Natural killer cell treated with Interleukin-12 subunit alpha and Interleukin-12 subunit beta and Interleukin-15 and Interleukin-18, amount 100 ng/mL, for 72 hours (primary cell): ENCODE data around the gene RIMS4. TPM values are rescaled to one million over a fixed set of nuclear protein-coding genes. Genes with fewer than 3 reads are reported as not detected.
"Not testable (repeated sequence)": the region's sequence is repeated elsewhere in the genome, so short reads cannot be mapped to it uniquely, and the experiment has no call there.

Experiments used
- ATAC-seq, 2 donors: fragments of 150-1000 bp; cut with Tn5 transposase in 1 of 2; sonication (Bioruptor Pico), chemical (Tn5 transposase) in 1 of 2; 2 replicates each; pipeline ENCODE4 v1.10.0; 2021
- DNase-seq: peaks from one replicate; pipeline ENCODE4 v3.0.0; 2022; ENCODE audit warnings: low spot score
- H3K27ac Mint-ChIP-seq, 2 donors: 1 replicate in 1 of 2; 2 replicates in 1 of 2; pipeline ENCODE4 v1.8.0; 2022; ENCODE audit warnings: mixed read lengths in 2 of 2, mild to moderate bottlenecking in 1 of 2, moderate library complexity in 1 of 2
- H3K27me3 Mint-ChIP-seq, 2 donors: 1 replicate in 1 of 2; 2 replicates in 1 of 2; pipeline ENCODE4 v1.8.0; 2022; ENCODE audit warnings: mixed read lengths in 2 of 2
- H3K36me3 Mint-ChIP-seq: one replicate; pipeline ENCODE4 v1.8.0; 2022; ENCODE audit warnings: mixed read lengths
- H3K4me1 Mint-ChIP-seq, 2 donors: 1 replicate in 1 of 2; 2 replicates in 1 of 2; pipeline ENCODE4 v1.8.0; 2022; ENCODE audit warnings: low read depth in 2 of 2, mixed read lengths in 2 of 2, mild to moderate bottlenecking in 1 of 2
- H3K4me3 Mint-ChIP-seq: one replicate; pipeline ENCODE4 v1.8.0; 2022; ENCODE audit warnings: mixed read lengths
- H3K9me3 Mint-ChIP-seq: 2 replicates; pipeline ENCODE4 v1.8.0; 2022; ENCODE audit warnings: mixed read lengths
- total RNA-seq, 2 donors: library from RNA; stranded (reverse); gene quantifications; one replicate each; pipeline ENCODE4 v1.2.3, GENCODE V29; 2022

The RIMS4 gene
- total RNA-seq, 2 donors from 2014 or later = not detected

- DNase-seq (no peak), ATAC-seq (no peak)
- no peak overlapping the region for H3K4me3 Mint-ChIP-seq
- peaks cover 4% of the 10 kb centered on the region for H3K36me3 Mint-ChIP-seq
- H3K9me3 Mint-ChIP-seq = no peaks in the 10 kb centered on the region
- H3K27me3 Mint-ChIP-seq = peaks cover 23 to 26% of the 10 kb centered on the region in 2 donors
- H3K27ac Mint-ChIP-seq = no peak overlapping the region
- peaks cover 0 to 7% of the 10 kb centered on the region in 2 donors for H3K4me1 Mint-ChIP-seq
Measured at GRCh38 chr20:44838521-44838920, 28.2 kb upstream of the RIMS4 start.

GRCh38 chr20:44837946-44838345, 27.6 kb upstream of the RIMS4 start:
- DNase-seq (no peak), ATAC-seq (no peak)
- H3K27ac Mint-ChIP-seq = no peak overlapping the region
- H3K4me1 Mint-ChIP-seq = peaks cover 0 to 7% of the 10 kb centered on the region in 2 donors
- H3K27me3 Mint-ChIP-seq = peaks cover 19 to 27% of the 10 kb centered on the region in 2 donors
- H3K4me3 Mint-ChIP-seq = no peak overlapping the region
- H3K36me3 Mint-ChIP-seq = peaks cover 4% of the 10 kb centered on the region
- H3K9me3 Mint-ChIP-seq = no peaks in the 10 kb centered on the region

GRCh38 chr20:44836601-44837120, 26.3 kb upstream of the RIMS4 start:
- peaks cover 4% of the 10 kb centered on the region for H3K36me3 Mint-ChIP-seq
- H3K4me1 Mint-ChIP-seq = peaks cover 0 to 7% of the 10 kb centered on the region in 2 donors
- no peak overlapping the region for H3K27ac Mint-ChIP-seq
- DNase-seq (no peak), ATAC-seq (no peak)
- H3K9me3 Mint-ChIP-seq = no peaks in the 10 kb centered on the region
- peaks cover 18 to 33% of the 10 kb centered on the region in 2 donors for H3K27me3 Mint-ChIP-seq
- H3K4me3 Mint-ChIP-seq = no peak overlapping the region

DNA sequence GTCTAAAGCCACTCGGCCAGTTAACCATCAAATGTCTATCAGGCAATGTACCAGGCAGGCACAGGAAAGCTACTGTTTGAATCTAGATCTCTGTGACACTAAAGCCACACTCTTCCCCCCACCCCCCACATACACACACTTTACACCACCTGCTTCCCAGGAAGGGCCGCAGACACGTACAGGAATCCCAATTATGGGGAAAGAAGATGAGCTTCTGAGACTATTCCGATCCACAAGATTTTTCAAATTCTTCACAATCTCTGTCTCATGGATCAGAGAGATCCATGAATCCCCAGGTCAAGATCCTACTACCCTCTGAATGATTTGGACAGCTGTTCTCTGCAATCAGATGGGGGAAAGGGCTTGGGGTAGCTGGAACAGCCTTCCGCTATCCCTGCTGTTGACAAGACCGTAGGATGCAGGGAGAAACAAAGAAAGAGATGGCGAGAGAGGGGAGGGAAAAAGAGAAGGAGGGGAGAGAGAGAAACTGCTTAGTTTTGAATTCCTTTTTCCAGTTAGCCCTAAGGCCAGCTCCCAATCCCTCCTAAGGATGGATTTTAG, 25.4 kb upstream of the RIMS4 start:
- Mint-ChIP-seq H3K4me3 (no peak overlapping the region), H3K4me1 (peaks cover 0 to 7% of the 10 kb centered on the region in 2 donors)

DNA sequence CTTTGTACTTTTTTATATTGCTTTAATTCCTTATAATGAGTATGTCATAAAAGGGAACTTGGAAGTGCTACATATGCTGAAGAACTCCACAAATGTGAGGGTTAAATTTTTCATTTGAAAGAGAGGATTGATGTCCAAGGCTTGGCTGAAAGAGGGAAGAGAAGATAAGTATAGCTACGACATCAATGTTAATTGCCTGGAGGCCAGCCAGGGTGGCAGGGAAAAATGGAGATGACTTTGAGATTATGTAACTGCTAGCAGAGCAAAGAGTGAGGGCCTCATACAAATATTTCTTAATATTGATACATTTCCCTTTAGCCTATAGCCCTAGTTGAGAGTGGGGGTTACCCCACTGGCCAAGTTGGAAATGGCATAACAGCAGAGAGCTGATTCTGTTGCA, 24.8 kb upstream of the RIMS4 start:
- no peak overlapping the region for H3K4me3 Mint-ChIP-seq
- H3K9me3 Mint-ChIP-seq = no peaks in the 10 kb centered on the region
- ATAC-seq = no peak
- H3K27me3 Mint-ChIP-seq = peaks cover 21 to 35% of the 10 kb centered on the region in 2 donors
- H3K27ac Mint-ChIP-seq = no peak overlapping the region
- DNase-seq = no peak
- H3K4me1 Mint-ChIP-seq = peaks cover 0 to 7% of the 10 kb centered on the region in 2 donors
- H3K36me3 Mint-ChIP-seq = no peaks in the 10 kb centered on the region

More for the DNA sequence above, 25.4 kb upstream of the RIMS4 start:
- ATAC-seq = no peak
- H3K27ac Mint-ChIP-seq = no peak overlapping the region
- H3K27me3 Mint-ChIP-seq = peaks cover 21 to 36% of the 10 kb centered on the region in 2 donors
- no peak for DNase-seq
- no peaks in the 10 kb centered on the region for H3K9me3 Mint-ChIP-seq
- peaks cover 4% of the 10 kb centered on the region for H3K36me3 Mint-ChIP-seq

DNA sequence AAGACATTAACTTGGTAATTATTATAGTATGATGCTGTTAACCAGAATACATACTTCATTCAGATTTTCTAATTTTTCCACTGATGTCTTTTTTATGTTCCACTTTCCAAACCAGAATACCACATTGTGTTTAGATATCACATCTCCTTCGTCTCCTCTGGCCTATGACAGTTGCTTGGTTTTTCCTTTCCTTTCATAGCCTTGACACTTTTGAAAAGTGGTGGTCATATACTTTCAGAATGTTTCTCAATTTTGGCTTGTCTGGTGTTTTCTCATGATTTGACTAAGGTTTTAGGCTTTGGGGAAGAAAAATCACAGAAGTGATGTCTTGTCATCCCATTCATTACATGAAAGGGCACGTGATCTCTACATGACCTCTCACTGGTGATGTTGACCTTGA, 24.3 kb upstream of the RIMS4 start:
- ATAC-seq = no peak
- H3K4me3 Mint-ChIP-seq = no peak overlapping the region
- H3K27me3 Mint-ChIP-seq = peaks cover 22 to 37% of the 10 kb centered on the region in 2 donors
- H3K27ac Mint-ChIP-seq = no peak overlapping the region
- no peak for DNase-seq
- peaks cover 0 to 7% of the 10 kb centered on the region in 2 donors for H3K4me1 Mint-ChIP-seq
- H3K9me3 Mint-ChIP-seq = no peaks in the 10 kb centered on the region
- no peaks in the 10 kb centered on the region for H3K36me3 Mint-ChIP-seq

- no peak for ATAC-seq
- Mint-ChIP-seq H3K27ac (no peak overlapping the region), H3K4me1 (peaks cover 0 to 7% of the 10 kb centered on the region in 2 donors), H3K36me3 (no peaks in the 10 kb centered on the region), H3K27me3 (peaks cover 24 to 50% of the 10 kb centered on the region in 2 donors), H3K4me3 (no peak overlapping the region), H3K9me3 (no peaks in the 10 kb centered on the region)
- DNase-seq = no peak
Measured at GRCh38 chr20:44833437-44833836, 23.1 kb upstream of the RIMS4 start.

- DNase-seq (no peak), ATAC-seq (no peak)
- peaks cover 25 to 57% of the 10 kb centered on the region in 2 donors for H3K27me3 Mint-ChIP-seq
- H3K9me3 Mint-ChIP-seq = no peaks in the 10 kb centered on the region
- H3K4me3 Mint-ChIP-seq = no peak overlapping the region
- H3K36me3 Mint-ChIP-seq = no peaks in the 10 kb centered on the region
- H3K4me1 Mint-ChIP-seq = peaks cover 0 to 7% of the 10 kb centered on the region in 2 donors
- no peak overlapping the region for H3K27ac Mint-ChIP-seq
Measured at GRCh38 chr20:44832724-44833123, 22.4 kb upstream of the RIMS4 start.

DNA sequence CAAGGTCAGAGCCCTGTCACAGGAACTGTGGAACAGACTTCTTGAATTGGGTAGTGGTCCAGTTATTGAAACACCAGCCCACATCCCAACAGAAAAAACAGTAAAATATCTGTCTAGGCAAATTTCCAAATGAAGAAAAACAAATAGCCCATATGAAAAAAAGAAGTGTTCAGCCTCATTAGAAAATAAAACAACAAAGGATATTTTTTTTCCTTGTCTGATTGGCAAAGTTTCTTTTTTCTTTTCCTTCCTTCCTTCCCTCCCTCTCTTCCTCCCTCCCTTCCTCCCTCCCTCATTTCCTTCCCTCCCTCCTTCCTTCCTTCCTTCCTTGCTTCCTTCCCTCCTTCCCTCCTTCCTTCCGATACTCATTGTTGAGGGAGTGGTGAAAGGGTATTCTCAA, 20.6 kb upstream of the RIMS4 start:
- ATAC-seq (no peak), DNase-seq (no peak)
- Mint-ChIP-seq H3K27me3 (peaks cover 30 to 69% of the 10 kb centered on the region in 2 donors), H3K4me3 (no peak overlapping the region), H3K36me3 (no peaks in the 10 kb centered on the region), H3K9me3 (no peaks in the 10 kb centered on the region), H3K4me1 (peaks cover 0 to 7% of the 10 kb centered on the region in 2 donors), H3K27ac (no peak overlapping the region)

DNA sequence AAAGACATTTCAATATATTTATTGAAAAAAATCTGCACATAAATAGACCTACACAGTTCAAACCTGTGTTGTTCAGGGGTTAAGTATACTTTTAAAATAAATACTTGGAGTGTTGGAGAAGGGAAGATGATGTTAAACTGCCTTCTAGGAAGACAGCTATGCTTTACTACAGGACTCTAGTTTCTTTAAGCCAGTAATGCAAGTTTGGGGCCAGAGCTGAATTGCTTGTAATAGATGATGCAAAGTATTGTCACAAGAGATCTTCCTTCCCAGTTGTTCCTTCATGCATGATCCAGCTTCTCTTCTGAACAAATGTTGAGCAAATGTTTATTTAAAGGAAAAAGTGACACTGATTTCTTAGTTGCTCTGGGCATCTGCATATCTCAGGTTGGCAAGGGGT, 20.2 kb upstream of the RIMS4 start:
- ATAC-seq (no peak), DNase-seq (no peak)
- Mint-ChIP-seq H3K4me3 (no peak overlapping the region), H3K9me3 (no peaks in the 10 kb centered on the region), H3K36me3 (no peaks in the 10 kb centered on the region), H3K4me1 (peaks cover 0 to 7% of the 10 kb centered on the region in 2 donors), H3K27ac (no peak overlapping the region), H3K27me3 (peaks cover 30 to 69% of the 10 kb centered on the region in 2 donors)

DNA sequence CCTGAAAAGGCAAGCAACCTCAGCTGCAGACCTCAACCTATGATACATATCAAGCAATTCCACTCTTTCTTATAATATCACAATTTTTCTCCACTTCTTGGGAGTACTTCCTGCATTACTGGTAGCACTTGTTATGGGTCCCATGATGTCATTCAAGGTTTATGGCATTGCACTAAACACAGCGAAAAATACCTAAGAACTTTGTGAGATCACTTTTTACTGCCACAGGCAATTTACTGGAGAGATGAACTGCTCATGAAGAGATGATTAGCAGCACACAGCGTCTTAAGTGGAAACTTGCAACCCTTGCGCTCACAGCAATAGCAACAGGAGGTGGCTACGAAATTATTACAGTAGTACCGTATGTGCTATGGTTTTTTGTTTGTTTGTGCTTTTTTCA, 19.3 kb upstream of the RIMS4 start:
- Mint-ChIP-seq H3K4me1 (peaks cover 0 to 2% of the 10 kb centered on the region in 2 donors), H3K27ac (no peak overlapping the region), H3K4me3 (no peak overlapping the region), H3K9me3 (no peaks in the 10 kb centered on the region), H3K36me3 (no peaks in the 10 kb centered on the region), H3K27me3 (peaks cover 27 to 62% of the 10 kb centered on the region in 2 donors)
- no peak for ATAC-seq
- no peak for DNase-seq

GRCh38 chr20:44828640-44829039, 18.3 kb upstream of the RIMS4 start:
- Mint-ChIP-seq H3K27me3 (peaks cover 26 to 61% of the 10 kb centered on the region in 2 donors), H3K36me3 (no peaks in the 10 kb centered on the region), H3K27ac (no peak overlapping the region), H3K9me3 (no peaks in the 10 kb centered on the region), H3K4me3 (no peak overlapping the region), H3K4me1 (no peaks in the 10 kb centered on the region)
- no peak for ATAC-seq
- DNase-seq = no peak

DNA sequence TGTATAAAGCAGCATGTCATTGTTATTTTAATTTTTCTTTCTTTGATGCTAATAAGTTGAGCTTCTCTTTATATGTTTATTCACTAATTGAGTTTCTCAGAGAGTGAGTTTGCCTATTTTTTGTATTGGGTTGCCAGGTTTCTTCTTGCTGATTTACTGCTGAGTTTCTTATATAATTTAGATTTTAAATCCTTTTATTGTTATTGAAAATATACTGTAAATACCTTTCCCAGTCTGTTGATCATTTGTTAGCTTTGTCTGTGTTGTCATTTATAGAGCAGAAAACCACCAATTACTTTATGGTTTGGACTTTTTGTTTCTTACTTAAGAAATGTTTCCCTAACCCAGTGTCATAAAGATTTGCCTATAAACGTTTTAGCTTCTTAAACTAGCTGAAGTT, 17.1 kb upstream of the RIMS4 start:
- DNase-seq (no peak), ATAC-seq (no peak)
- H3K27ac Mint-ChIP-seq = no peak overlapping the region
- H3K9me3 Mint-ChIP-seq = no peaks in the 10 kb centered on the region
- no peak overlapping the region for H3K4me3 Mint-ChIP-seq
- no peaks in the 10 kb centered on the region for H3K36me3 Mint-ChIP-seq
- H3K27me3 Mint-ChIP-seq = peaks cover 24 to 55% of the 10 kb centered on the region in 2 donors
- no peaks in the 10 kb centered on the region for H3K4me1 Mint-ChIP-seq

DNA sequence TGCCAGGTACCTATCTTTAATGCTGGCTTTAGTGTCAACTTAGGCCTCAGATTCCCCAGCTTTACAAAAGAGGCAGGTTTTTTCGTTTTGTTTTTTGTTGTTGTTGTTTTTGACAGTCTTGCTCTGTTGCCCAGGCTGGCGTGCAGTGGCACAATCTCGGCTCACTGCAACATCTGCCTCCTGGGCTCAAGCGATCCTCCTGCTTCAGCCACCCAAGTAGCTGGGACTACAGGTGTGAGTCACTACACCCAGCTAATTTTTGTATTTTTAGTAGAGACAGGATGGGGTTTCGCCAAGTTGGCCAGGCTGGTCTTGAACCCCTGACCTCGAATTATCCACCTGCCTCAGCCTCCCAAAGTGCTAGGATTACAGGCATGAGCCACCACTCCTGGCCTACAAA, 11.2 kb upstream of the RIMS4 start:
- H3K4me1 Mint-ChIP-seq, DNase-seq, H3K36me3 Mint-ChIP-seq, H3K27ac Mint-ChIP-seq, H3K4me3 Mint-ChIP-seq, ATAC-seq, H3K9me3 Mint-ChIP-seq: not testable (repeated sequence)
- peaks cover 10 to 17% of the 10 kb centered on the region in 2 donors for H3K27me3 Mint-ChIP-seq

DNA sequence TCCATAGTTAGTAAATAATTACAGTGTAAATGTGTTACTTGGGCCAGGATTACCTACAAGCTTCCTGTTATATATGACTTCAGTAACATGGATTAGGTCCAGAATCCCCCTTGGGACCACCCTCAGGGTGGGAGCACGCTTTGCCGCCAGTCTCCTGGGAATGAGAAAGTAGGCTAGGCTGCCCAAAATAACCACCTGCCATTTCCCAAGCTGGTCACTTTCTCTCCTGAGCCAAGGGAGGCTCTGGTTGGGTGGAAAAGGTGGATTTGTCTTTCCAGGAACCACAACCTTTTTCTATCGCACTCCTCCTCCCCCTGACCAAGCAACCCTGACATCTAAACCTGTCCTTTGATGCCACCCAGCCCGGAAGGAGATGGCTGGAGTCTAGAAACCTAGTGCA, 9.6 kb upstream of the RIMS4 start:
- H3K4me1 Mint-ChIP-seq = no peaks in the 10 kb centered on the region

More for the DNA sequence above, 9.6 kb upstream of the RIMS4 start:
- H3K27me3 Mint-ChIP-seq = peaks cover 15 to 19% of the 10 kb centered on the region in 2 donors
- no peaks in the 10 kb centered on the region for H3K36me3 Mint-ChIP-seq
- DNase-seq (no peak), ATAC-seq (no peak)
- no peaks in the 10 kb centered on the region for H3K9me3 Mint-ChIP-seq
- H3K4me3 Mint-ChIP-seq = no peak overlapping the region
- H3K27ac Mint-ChIP-seq = no peak overlapping the region
